Activated T-helper 1 cell treated with Interleukin-2 at 50 U/mL for 16 hours (primary cell): ENCODE measurements around the gene PSD.

ENCODE experiments used
- DNase-seq: peaks from one replicate; pipeline ENCODE4 v3.0.0-alpha.2; 2020; ENCODE audit warnings: low read depth

Gene PSD

DNA sequence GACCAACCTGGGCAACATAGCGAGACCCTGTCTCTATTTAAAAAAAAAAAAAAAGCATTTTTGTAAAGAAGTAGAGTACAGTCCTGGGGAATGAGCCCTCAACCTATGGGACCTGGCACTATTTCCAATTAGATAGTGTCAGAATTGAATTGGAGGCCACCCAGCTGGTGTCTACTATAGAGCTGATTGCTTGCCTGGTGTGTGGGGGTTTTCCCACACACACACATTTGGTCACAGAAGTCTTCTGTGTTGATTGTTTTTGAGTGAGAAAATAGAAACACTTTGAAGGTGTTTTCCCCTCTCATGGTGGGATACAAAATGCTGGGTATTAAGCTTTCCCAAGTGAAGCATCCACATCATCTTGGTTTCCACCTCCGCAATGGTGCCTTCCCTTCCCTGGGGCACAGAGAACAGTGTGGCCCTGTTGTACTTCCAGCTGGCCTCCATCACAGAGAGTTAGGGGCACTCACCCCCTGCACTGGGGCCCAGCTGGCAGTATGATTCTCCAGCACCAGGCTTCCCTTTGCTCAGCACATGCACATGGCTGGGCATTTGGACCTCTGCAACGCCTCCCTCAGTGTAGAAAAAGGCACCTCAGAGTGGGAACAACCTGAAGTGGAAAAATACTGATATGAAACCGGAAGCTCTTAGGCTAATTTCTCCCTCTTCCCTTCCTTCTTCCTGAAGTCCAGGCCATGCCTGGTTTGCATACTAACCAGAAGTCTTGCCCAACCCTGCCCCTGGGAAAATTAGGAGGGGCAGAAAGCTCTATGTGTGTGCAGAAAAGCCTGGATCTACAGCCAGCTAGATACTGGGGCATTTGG, 33.8 kb downstream of the PSD start:
- DNase-seq = no peak

DNA sequence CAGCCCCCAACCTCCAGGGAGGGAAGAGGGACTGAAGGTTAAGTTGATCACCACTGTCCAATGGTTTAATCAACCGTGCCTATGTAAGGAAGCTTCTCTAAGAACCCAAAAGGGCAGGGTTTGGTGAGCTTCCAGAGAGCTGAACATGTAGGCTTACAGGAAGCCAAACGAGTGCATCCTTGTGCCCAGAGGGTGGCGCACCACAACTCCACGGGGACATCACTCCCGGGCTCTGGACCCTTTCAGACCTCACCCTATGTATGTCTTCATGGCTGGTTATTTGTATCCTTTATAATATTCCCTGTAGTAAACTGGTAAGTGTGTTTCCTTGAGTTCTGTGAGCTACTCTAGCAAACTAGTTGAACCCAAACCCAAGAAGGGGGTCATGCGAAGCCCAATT, 34.5 kb downstream of the PSD start:
- DNase-seq = no peak

DNA sequence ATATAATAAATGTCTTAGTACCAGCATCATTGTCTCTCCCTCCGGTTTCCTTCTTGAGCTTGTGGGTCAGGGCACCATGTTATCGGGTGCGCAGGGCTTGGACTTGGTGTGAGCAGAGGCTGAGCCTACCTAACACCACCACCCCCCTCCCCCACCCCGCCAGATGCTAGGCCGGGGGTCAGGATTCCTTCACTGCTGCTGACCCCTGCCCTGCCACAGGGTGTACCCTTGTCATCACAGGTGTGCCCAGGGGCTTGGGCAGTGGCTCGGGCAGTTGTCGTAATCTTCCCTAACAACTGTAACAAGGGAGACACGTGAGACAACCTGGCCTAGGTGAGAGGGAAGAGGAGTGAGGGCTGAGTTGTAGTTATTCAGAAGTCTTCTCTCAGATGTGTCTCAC, 35.7 kb downstream of the PSD start:
- DNase-seq = no peak

DNA sequence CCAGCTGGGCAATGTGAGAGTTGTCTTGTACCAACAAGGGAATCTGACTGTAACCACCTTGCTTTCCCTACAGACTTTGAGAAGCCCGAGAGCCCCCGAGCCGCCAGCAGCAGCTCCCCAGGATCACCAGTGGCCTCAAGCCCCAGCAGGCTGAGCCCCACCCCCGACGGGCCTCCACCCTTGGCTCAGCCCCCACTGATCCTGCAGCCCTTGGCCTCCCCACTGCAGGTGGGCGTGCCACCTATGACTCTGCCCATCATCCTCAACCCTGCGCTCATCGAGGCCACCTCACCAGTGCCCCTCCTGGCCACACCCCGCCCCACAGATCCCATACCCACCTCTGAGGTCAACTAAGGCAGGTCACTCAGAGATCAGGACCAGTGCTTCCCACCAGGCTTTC, 36.6 kb downstream of the PSD start:
- DNase-seq = no peak

DNA sequence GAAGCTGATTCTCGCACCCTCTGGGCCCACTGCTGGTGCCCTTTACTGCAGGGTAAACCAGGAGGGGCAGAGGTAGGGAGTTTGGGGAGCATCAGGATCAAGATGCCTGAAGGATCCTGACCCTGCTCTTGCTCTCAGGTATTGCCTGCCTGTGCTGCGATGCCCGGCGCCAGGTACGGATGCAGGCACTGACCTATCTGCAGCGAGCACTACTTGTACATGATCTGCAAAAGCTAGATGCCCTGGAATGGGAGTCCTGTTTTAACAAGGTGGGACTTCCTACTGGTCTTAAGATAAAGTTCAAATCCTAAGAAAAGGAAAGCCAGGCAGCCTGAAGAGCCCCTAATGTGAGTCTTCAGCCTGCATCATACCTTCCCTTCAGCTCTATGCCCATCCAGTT, 39.2 kb downstream of the PSD start:
- DNase-seq = no peak

DNA sequence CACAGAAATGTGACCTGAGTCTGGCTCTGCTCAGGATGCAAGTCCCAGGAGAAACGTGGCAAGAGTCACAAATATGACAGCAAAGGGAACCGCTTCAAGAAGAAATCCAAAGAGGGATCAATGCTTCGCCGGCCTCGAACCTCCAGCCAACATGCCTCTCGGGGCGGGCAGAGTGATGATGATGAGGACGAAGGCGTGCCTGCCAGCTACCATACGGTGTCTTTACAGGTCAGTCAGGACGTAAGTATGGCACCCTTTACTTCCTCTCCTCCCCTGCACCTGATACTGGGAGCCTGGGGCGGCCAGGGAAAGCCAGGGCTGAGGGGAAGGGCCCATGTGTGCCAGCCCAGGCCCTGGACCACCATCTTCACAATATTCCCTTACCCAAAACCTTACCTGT, 41.7 kb downstream of the PSD start:
- DNase-seq = no peak

DNA sequence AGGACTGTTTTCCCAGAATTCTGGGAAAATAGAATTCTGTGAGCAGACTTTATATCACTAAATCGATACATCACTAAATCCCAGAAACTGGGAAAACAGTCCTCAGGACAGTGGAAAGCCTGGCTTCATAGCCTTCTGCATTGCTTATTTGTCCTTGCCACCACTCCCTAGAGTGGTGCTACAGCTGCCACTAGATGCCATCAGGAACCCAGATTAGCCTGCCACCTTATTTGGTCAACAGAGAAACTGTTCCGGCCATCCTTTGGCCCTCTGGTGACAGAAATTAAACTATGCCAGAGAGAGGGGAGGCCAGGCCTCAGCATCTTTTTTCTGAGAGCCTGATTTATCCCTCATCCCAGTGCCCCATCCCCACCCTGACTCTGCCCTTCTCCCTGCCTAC, 42.7 kb downstream of the PSD start:
- DNase-seq = no peak

DNA sequence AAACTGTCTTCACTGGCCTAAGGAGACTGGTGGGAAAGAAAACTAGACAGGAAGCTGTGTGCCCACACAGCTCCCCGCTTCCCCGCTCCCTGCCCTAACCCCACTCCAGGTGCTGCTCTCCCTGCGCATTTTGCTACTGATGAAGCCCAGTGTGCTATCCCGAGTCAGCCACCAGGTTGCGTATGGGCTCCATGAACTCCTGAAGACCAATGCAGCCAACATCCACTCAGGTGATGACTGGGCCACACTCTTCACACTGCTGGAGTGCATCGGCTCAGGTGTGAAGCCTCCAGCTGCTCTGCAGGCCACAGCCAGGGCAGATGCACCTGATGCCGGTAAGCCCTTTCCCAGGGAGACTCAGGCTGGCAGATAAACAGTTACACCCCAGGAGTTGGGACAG, 43.3 kb downstream of the PSD start:
- no peak for DNase-seq

DNA sequence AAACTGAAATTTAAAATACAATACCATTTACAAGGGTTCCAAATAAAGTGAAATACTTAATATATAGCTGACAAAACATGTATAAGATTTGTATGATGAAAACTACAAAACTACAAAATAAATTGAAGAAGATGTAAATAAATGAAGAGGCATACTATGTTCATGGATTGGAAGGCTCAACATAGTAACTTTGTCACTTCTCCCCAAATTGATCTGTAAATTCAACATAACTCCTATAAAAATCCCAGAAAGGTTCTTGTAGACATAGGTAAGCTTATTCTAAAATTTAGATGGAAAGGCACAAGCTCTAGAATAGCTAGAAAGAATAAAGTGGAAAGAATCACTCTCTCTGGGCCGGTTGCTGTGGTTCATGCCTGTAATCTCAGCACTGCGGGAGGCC, 47.3 kb downstream of the PSD start:
- DNase-seq = no peak

DNA sequence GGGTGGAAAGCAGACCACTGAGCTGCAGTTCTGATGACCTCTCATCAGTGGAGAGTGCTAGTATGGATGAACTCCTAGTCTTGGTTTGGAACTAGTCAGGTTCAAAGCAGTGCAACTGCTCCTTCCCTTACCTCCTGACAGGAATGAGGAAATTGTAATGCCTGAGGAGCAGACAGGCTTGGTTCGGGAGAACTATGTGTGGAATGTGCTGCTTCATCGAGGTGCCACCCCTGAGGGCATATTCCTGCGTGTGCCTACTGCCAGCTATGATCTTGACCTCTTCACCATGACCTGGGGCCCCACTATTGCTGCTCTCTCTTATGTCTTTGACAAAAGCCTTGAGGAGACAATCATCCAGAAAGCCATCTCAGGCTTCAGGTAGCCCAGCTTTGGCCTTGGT, 50.5 kb downstream of the PSD start:
- no peak for DNase-seq

DNA sequence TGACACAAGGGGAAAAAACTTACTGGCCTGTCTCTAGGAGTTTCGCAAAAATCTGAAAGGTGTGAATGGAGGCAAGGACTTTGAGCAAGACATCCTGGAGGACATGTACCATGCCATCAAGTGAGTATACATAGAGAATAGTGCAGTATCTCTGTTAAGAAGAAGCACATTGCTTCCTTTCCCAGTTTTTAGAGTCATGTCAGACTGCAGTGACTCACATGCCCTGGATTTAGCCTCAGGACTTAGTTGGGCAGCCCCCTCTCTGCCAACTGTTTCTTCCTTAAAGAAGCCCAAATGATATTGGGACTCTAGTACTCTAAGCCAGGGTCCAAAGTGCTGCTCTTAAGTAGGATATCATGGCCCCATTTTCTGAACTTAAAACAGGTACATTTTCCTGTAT, 51.1 kb downstream of the PSD start:
- no peak for DNase-seq

DNA sequence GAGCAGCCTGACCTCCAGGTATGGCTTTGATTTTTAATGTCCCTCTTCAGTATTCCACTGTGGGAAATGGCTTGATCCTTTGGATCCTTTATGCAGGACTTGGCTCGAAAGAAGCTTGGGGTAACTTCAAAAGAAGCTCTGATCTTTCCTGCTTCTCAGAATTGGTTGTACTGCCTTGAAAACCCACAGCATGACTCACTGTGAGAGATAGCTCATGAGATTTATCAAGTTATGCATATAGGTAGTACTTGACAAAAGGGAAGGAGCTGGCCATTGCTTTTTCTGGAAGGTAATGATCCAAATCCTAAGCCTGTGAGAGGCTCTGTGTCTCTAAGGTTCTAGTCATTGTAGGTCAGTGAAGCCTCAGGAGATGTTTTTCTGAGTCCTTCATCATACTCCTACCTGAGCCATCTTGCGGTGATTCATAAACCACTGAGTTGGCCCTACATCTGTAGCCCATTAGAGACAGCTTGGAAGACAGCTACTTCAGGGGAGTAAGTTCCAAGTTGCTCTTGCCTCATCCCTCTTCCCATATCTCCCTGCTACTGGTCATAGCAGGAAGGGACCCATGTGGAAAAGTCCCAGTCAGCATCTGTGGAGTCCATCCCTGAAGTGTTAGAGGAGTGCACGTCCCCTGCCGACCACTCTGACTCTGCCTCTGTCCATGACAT, 59.7 kb downstream of the PSD start:
- no peak for DNase-seq

DNA sequence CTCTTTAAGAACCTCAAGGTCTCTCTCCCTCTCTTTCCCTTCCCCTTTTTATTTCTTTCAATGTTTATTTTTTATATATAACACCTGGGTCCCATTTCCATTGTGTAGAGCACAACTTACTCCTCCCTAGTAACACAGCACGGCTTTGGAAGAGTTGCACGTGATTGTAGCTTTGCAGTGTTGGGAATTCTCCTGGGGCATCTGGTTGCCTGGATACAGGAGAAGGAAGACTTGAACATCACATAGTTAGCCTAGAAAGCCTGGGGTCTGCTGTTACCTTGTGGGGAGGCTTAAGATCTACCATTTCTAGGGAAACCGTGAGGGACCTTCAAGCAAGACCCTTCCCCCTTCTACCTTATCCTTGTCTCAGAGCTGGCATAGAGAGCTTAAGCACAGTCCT, 64.1 kb downstream of the PSD start:
- DNase-seq = no peak
